ENCODE measurements around the gene ROBO1. TPM values are rescaled to one million over a fixed set of nuclear protein-coding genes. Genes with fewer than 3 reads are reported as not detected.

Gene ROBO1
- total and polyA plus RNA-seq, 2 donors = 13.3 to 33.9 TPM

DNA sequence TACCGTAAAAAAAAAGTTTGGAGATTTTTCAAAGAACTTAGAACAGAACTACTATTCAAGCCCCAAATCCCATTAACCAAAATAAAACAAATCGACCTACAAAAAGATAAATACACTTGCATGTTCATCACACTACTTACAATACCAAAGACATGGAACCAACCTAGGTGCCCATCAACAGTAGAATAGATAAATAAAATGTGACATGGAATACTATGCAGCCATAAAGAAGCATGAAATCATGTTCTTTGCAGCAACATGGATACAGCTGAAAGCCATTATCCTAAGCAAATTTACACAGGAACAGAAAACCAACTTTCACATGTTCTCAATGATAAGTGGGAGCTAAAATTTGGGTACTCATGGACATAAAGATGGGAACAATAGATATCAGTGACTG, 768.7 kb downstream of the ROBO1 start:
- Histone ChIP-seq H3K36me3 (ENCODE audit: control insufficient read depth in 2 of 2, insufficient read depth in 2 of 2, low read length in 1 of 2) (no peaks in the 10 kb centered on the region), H3K9me3 (ENCODE audit: control insufficient read depth in 2 of 2, insufficient read depth in 1 of 2, low read length in 1 of 2) (no peaks in the 10 kb centered on the region), H3K27me3 (ENCODE audit: control insufficient read depth in 2 of 2, insufficient read depth in 1 of 2, low read length in 1 of 2) (no peaks in the 10 kb centered on the region), H3K4me1 (ENCODE audit: control insufficient read depth in 2 of 2, insufficient read depth in 2 of 2, low read length in 2 of 2) (no peaks in the 10 kb centered on the region), H3K27ac (ENCODE audit: low read depth in 1 of 2, low read length in 1 of 2) (no peak overlapping the region), H3K4me3 (ENCODE audit: low read length in 2 of 2) (no peak overlapping the region)
- 98% methylated on average over 2 of the region's 2 CpGs for WGBS
- no peak for DNase-seq (ENCODE audit: low read depth in 6 of 9, low spot score in 9 of 9)

DNA sequence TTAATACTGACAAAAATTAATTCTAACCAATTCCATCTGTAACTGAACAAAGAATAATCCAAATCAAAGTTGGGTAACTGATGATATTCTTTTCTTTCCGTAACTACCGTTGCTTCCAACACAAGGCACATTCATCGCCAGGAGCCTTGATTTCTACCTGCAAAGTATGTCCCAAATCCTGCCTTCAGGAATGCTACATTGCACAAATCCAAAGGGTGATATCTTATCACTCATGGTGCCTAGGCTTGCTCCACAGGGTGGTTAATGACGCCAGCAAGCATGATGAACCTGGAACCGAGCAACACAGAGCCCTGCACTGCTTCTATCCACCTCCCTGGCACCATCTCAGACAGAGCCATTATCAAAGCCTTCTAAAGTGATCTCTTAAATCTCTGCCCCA, 772.7 kb downstream of the ROBO1 start:
- Histone ChIP-seq H3K27ac (ENCODE audit: low read depth in 1 of 2, low read length in 1 of 2) (no peak overlapping the region), H3K27me3 (ENCODE audit: control insufficient read depth in 2 of 2, insufficient read depth in 1 of 2, low read length in 1 of 2) (no peaks in the 10 kb centered on the region), H3K4me3 (ENCODE audit: low read length in 2 of 2) (no peak overlapping the region), H3K36me3 (ENCODE audit: control insufficient read depth in 2 of 2, insufficient read depth in 2 of 2, low read length in 1 of 2) (no peaks in the 10 kb centered on the region), H3K4me1 (ENCODE audit: control insufficient read depth in 2 of 2, insufficient read depth in 2 of 2, low read length in 2 of 2) (no peaks in the 10 kb centered on the region), H3K9me3 (ENCODE audit: control insufficient read depth in 2 of 2, insufficient read depth in 1 of 2, low read length in 1 of 2) (no peaks in the 10 kb centered on the region)
- 95% methylated on average over 5 of the region's 5 CpGs for WGBS
- no peak for DNase-seq (ENCODE audit: low read depth in 6 of 9, low spot score in 9 of 9)

DNA sequence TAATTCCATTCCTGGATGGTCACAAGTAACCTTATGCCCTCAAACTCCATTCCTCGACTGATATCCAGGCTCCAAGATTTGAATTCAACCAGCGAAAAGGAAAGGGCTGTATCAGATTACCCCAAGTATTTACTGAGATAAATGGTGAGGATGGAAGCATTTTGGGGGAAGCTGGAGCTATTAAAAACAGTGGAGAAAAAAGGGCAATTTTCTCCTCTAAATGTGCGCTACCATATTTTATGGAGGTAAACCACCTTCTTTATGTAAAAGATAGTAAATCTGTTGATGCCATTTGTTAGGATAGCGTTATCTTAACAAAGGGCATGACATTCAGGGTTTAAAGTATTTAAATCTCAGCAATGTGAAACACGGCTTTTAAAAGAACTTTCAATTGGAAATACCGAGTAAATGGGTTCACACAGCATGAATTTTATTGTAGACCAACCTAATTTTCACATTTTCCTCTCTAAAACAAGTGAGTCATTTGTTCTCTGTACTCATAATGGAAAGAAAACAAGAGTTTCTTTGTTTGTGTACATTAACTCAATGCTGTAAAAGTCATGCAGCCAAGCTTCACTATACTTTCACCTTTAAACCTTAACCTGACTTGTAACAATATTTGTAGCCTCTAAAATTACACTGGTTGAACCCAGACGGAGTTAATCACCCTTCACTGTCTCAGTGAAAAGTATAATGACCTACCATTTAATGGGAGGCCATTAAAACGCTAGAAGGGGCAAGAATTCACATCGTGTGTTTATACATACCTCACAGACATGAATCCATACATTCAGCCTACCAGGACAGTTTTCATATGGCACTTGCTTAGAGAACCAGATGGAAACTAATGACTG, 773.4 kb downstream of the ROBO1 start:
- 90% methylated on average over 9 of the region's 9 CpGs for WGBS
- no peak for DNase-seq (ENCODE audit: low read depth in 6 of 9, low spot score in 9 of 9)
- Histone ChIP-seq H3K27ac (ENCODE audit: low read depth in 1 of 2, low read length in 1 of 2) (no peak overlapping the region), H3K27me3 (ENCODE audit: control insufficient read depth in 2 of 2, insufficient read depth in 1 of 2, low read length in 1 of 2) (no peaks in the 10 kb centered on the region), H3K4me3 (ENCODE audit: low read length in 2 of 2) (no peak overlapping the region), H3K36me3 (ENCODE audit: control insufficient read depth in 2 of 2, insufficient read depth in 2 of 2, low read length in 1 of 2) (no peaks in the 10 kb centered on the region), H3K9me3 (ENCODE audit: control insufficient read depth in 2 of 2, insufficient read depth in 1 of 2, low read length in 1 of 2) (no peaks in the 10 kb centered on the region), H3K4me1 (ENCODE audit: control insufficient read depth in 2 of 2, insufficient read depth in 2 of 2, low read length in 2 of 2) (no peaks in the 10 kb centered on the region)

DNA sequence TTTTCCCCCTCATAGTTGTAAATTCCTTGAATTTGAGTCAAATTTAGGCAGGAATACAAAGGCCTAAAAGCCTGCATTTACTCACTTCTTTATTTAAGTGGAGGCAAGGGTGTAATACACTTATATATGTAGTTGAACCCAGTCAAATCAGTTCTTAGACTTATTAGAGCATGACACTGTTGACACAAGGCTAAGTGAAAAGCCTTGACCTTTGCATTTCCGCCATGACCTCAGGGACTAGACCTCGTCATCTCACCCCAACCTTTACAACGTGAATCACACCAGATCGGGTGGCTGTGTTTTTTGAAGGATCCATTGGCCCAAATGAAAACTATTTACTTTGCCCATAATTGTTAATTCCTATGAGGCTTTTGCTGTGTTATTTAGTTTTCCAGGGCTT, 774.4 kb downstream of the ROBO1 start:
- Histone ChIP-seq H3K27ac (ENCODE audit: low read depth in 1 of 2, low read length in 1 of 2) (no peak overlapping the region), H3K36me3 (ENCODE audit: control insufficient read depth in 2 of 2, insufficient read depth in 2 of 2, low read length in 1 of 2) (no peaks in the 10 kb centered on the region), H3K4me1 (ENCODE audit: control insufficient read depth in 2 of 2, insufficient read depth in 2 of 2, low read length in 2 of 2) (no peaks in the 10 kb centered on the region), H3K9me3 (ENCODE audit: control insufficient read depth in 2 of 2, insufficient read depth in 1 of 2, low read length in 1 of 2) (no peaks in the 10 kb centered on the region), H3K4me3 (ENCODE audit: low read length in 2 of 2) (no peak overlapping the region), H3K27me3 (ENCODE audit: control insufficient read depth in 2 of 2, insufficient read depth in 1 of 2, low read length in 1 of 2) (no peaks in the 10 kb centered on the region)
- no peak for DNase-seq (ENCODE audit: low read depth in 6 of 9, low spot score in 9 of 9)
- WGBS = 96% methylated on average over 4 of the region's 4 CpGs

DNA sequence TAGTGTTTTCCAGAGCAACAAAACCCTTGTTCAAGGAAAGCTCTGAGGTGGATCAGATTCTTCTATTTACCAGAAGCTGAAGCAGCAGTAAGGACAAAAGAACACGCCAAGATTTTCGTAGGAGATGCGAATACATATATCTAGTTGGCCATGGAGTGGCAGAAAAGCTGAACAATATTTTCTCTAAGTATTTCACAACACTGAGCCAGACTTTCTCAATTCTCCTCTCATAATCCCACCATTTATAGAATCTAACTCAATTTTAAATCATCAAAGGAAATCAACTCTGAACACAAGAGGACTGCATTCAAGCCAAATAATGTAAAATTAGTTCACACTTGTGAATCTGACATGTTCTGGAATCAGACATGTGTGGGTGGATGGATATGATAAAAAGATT, 775.0 kb downstream of the ROBO1 start:
- WGBS = 97% methylated on average over 3 of the region's 3 CpGs

DNA sequence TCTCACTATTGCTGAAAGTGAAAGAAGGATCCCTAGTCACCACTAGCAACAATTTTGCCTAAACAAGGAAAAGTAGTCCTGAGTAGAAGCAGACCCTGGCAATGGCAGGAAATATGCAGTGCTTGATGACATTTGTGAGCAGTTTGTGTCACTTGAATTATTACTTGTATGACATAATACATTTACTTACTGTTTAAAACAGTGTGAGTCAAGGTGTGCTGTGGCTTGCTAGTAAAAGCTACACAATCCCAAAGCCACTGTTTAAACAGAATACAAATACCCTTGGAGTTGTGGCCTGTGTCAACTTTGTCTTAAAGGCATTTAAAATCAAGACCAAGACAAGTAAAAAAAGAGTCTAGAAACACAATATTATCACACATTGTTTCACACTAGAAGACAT, 775.4 kb downstream of the ROBO1 start:
- no peak overlapping the region for H3K27ac ChIP-seq (ENCODE audit: low read depth in 1 of 2, low read length in 1 of 2)
- H3K27me3 ChIP-seq (ENCODE audit: control insufficient read depth in 2 of 2, insufficient read depth in 1 of 2, low read length in 1 of 2) = no peaks in the 10 kb centered on the region
- H3K4me3 ChIP-seq (ENCODE audit: low read length in 2 of 2) = no peak overlapping the region
- no peaks in the 10 kb centered on the region for H3K36me3 ChIP-seq (ENCODE audit: control insufficient read depth in 2 of 2, insufficient read depth in 2 of 2, low read length in 1 of 2)
- H3K9me3 ChIP-seq (ENCODE audit: control insufficient read depth in 2 of 2, insufficient read depth in 1 of 2, low read length in 1 of 2) = no peaks in the 10 kb centered on the region
- no peak for DNase-seq (ENCODE audit: low read depth in 6 of 9, low spot score in 9 of 9)
- no peaks in the 10 kb centered on the region for H3K4me1 ChIP-seq (ENCODE audit: control insufficient read depth in 2 of 2, insufficient read depth in 2 of 2, low read length in 2 of 2)

More for the DNA sequence above, 775.0 kb downstream of the ROBO1 start:
- H3K4me3 ChIP-seq (ENCODE audit: low read length in 2 of 2) = no peak overlapping the region
- no peaks in the 10 kb centered on the region for H3K4me1 ChIP-seq (ENCODE audit: control insufficient read depth in 2 of 2, insufficient read depth in 2 of 2, low read length in 2 of 2)
- H3K27ac ChIP-seq (ENCODE audit: low read depth in 1 of 2, low read length in 1 of 2) = no peak overlapping the region
- no peaks in the 10 kb centered on the region for H3K36me3 ChIP-seq (ENCODE audit: control insufficient read depth in 2 of 2, insufficient read depth in 2 of 2, low read length in 1 of 2)
- no peaks in the 10 kb centered on the region for H3K27me3 ChIP-seq (ENCODE audit: control insufficient read depth in 2 of 2, insufficient read depth in 1 of 2, low read length in 1 of 2)
- no peak for DNase-seq (ENCODE audit: low read depth in 6 of 9, low spot score in 9 of 9)
- no peaks in the 10 kb centered on the region for H3K9me3 ChIP-seq (ENCODE audit: control insufficient read depth in 2 of 2, insufficient read depth in 1 of 2, low read length in 1 of 2)

DNA sequence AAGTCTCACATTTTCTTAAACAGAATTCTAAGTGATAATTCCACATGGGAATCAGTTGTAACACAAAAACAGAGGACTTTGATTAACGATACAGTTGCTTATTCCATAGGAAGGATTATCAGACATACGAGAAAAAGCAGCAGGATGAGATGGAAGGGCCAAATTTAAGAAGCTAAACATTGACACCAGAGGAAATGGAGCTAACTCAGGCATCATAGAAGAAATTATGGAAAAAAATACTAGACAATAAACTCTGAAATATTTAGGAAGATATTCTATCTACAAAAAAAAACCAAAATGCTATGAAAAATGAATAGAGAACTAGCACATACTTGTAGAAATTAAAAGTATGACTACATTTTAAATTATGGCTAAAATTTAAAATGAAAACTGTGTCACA, 776.1 kb downstream of the ROBO1 start:
- H3K27me3 ChIP-seq (ENCODE audit: control insufficient read depth in 2 of 2, insufficient read depth in 1 of 2, low read length in 1 of 2) = no peaks in the 10 kb centered on the region
- H3K9me3 ChIP-seq (ENCODE audit: control insufficient read depth in 2 of 2, insufficient read depth in 1 of 2, low read length in 1 of 2) = no peaks in the 10 kb centered on the region
- DNase-seq (ENCODE audit: low read depth in 6 of 9, low spot score in 9 of 9) = no peak
- H3K36me3 ChIP-seq (ENCODE audit: control insufficient read depth in 2 of 2, insufficient read depth in 2 of 2, low read length in 1 of 2) = no peaks in the 10 kb centered on the region
- WGBS = 93% methylated on average over 2 of the region's 2 CpGs
- no peak overlapping the region for H3K27ac ChIP-seq (ENCODE audit: low read depth in 1 of 2, low read length in 1 of 2)
- H3K4me3 ChIP-seq (ENCODE audit: low read length in 2 of 2) = no peak overlapping the region
- H3K4me1 ChIP-seq (ENCODE audit: control insufficient read depth in 2 of 2, insufficient read depth in 2 of 2, low read length in 2 of 2) = no peaks in the 10 kb centered on the region

DNA sequence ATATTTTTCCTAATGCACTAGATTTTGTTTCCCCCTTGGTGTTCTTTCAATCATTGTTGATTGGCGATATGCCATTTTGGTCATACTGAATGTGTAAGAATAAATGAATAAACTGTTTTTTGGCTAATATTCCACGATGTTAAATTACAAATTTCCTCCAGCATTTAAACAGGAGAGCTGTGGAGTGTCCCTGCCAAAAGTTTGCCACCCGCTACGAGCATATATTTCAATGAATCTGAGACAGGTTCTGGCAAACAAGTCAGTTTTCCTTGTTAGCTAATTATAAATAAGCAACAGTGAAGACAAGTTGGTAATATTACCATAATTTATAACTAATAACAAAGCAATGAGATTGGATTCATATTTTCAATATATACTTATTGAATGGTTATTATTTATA, 777.6 kb downstream of the ROBO1 start:
- no peak for DNase-seq (ENCODE audit: low read depth in 6 of 9, low spot score in 9 of 9)
- Histone ChIP-seq H3K9me3 (ENCODE audit: control insufficient read depth in 2 of 2, insufficient read depth in 1 of 2, low read length in 1 of 2) (no peaks in the 10 kb centered on the region), H3K36me3 (ENCODE audit: control insufficient read depth in 2 of 2, insufficient read depth in 2 of 2, low read length in 1 of 2) (no peaks in the 10 kb centered on the region), H3K27me3 (ENCODE audit: control insufficient read depth in 2 of 2, insufficient read depth in 1 of 2, low read length in 1 of 2) (no peaks in the 10 kb centered on the region), H3K27ac (ENCODE audit: low read depth in 1 of 2, low read length in 1 of 2) (no peak overlapping the region), H3K4me1 (ENCODE audit: control insufficient read depth in 2 of 2, insufficient read depth in 2 of 2, low read length in 2 of 2) (no peaks in the 10 kb centered on the region), H3K4me3 (ENCODE audit: low read length in 2 of 2) (no peak overlapping the region)
- 94% methylated on average over 4 of the region's 4 CpGs for WGBS

DNA sequence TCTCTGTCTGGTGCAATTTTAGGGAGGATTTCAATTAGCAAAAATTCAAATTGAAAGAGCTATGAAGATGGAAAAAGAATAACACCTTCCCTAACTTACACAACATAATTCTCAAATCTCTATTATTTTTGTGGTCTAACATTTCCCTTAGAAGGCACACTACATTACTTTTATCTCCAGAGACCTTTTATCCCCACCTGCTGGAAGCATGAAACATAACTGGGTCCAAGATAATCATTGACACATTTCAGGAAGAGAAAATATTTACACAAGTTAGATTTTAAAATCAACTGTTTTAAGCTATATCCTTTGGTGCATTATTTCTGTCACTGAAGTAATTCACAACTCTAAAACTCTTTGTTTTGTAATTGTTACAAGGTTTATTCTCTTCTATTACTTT, 779.5 kb downstream of the ROBO1 start:
- DNase-seq (ENCODE audit: low read depth in 6 of 9, low spot score in 9 of 9) = peak in 1 of 9 donors; percentile 5
- Histone ChIP-seq H3K27me3 (ENCODE audit: control insufficient read depth in 2 of 2, insufficient read depth in 1 of 2, low read length in 1 of 2) (no peaks in the 10 kb centered on the region), H3K27ac (ENCODE audit: low read depth in 1 of 2, low read length in 1 of 2) (no peak overlapping the region), H3K36me3 (ENCODE audit: control insufficient read depth in 2 of 2, insufficient read depth in 2 of 2, low read length in 1 of 2) (no peaks in the 10 kb centered on the region), H3K9me3 (ENCODE audit: control insufficient read depth in 2 of 2, insufficient read depth in 1 of 2, low read length in 1 of 2) (no peaks in the 10 kb centered on the region), H3K4me3 (ENCODE audit: low read length in 2 of 2) (no peak overlapping the region), H3K4me1 (ENCODE audit: control insufficient read depth in 2 of 2, insufficient read depth in 2 of 2, low read length in 2 of 2) (no peaks in the 10 kb centered on the region)

Measured in thymus (tissue), 11 donors.